ENCODE data around the gene NPNT. TPM values are rescaled to one million over a fixed set of nuclear protein-coding genes. Genes with fewer than 3 reads are reported as not detected.
A peak's percentile ranks its signal among the peaks of the same experiment; 100 is the strongest.

The NPNT gene
- polyA plus RNA-seq, 1 experiment: not detected

- no peak overlapping the region for H3K4me3 ChIP-seq (ENCODE audit: low read depth, low read length)
- no peak for DNase-seq (ENCODE audit: low read depth)
- no peaks in the 10 kb centered on the region; the same call in 1 of the 2 replicates for H3K27me3 ChIP-seq (ENCODE audit: control insufficient read depth, insufficient read depth, low read length)
- TF ChIP-seq CTCF (IDR thresholded peaks at IDR 0.05; ENCODE audit: insufficient read depth, low read depth, low read length): no peak
- H3K36me3 ChIP-seq (ENCODE audit: control insufficient read depth, insufficient read depth, low read length): no peaks in the 10 kb centered on the region
- POLR2A ChIA-PET: no interaction called here
- CTCF ChIA-PET: no interaction called here
Measured at GRCh38 chr4:105917171-105917685, 22.0 kb downstream of the NPNT start.

- no peak for TF ChIP-seq CTCF (IDR thresholded peaks at IDR 0.05; ENCODE audit: insufficient read depth, low read depth, low read length)
Measured at GRCh38 chr4:105921301-105921700, 26.0 kb downstream of the NPNT start.

GRCh38 chr4:105923497-105924238 lies 28.4 kb downstream of the NPNT start:
- ChIA-PET POLR2A (no interaction called here), CTCF (interaction anchor here (0.7 kb wide), 1 partner anchor 13 kb away, joined by 3 read pairs; no protein-coding TSS in a partner anchor)
- H3K4me3 ChIP-seq (ENCODE audit: low read depth, low read length): no peak overlapping the region
- no peaks in the 10 kb centered on the region for H3K27me3 ChIP-seq (ENCODE audit: control insufficient read depth, insufficient read depth, low read length)
- TF ChIP-seq CTCF (IDR thresholded peaks at IDR 0.05; ENCODE audit: insufficient read depth, low read depth, low read length): no peak
- DNase-seq (ENCODE audit: low read depth): peak; percentile 37
- no peaks in the 10 kb centered on the region for H3K36me3 ChIP-seq (ENCODE audit: control insufficient read depth, insufficient read depth, low read length)

More at GRCh38 chr4:105921301-105921700, 26.0 kb downstream of the NPNT start:
- ChIA-PET POLR2A (no interaction called here), CTCF (no interaction called here)
- Histone ChIP-seq H3K27me3 (ENCODE audit: control insufficient read depth, insufficient read depth, low read length) (no peaks in the 10 kb centered on the region), H3K4me3 (ENCODE audit: low read depth, low read length) (no peak overlapping the region), H3K36me3 (ENCODE audit: control insufficient read depth, insufficient read depth, low read length) (no peaks in the 10 kb centered on the region)
- no peak for DNase-seq (ENCODE audit: low read depth)

GRCh38 chr4:105924341-105924740 lies 29.1 kb downstream of the NPNT start:
- no peaks in the 10 kb centered on the region for H3K36me3 ChIP-seq (ENCODE audit: control insufficient read depth, insufficient read depth, low read length)
- ChIA-PET POLR2A (no interaction called here), CTCF (interaction anchor here (0.7 kb wide), 1 partner anchor 12 kb away, joined by 3 read pairs; no protein-coding TSS in a partner anchor)
- no peak for TF ChIP-seq CTCF (IDR thresholded peaks at IDR 0.05; ENCODE audit: insufficient read depth, low read depth, low read length)
- no peak overlapping the region for H3K4me3 ChIP-seq (ENCODE audit: low read depth, low read length)
- no peak for DNase-seq (ENCODE audit: low read depth)
- no peaks in the 10 kb centered on the region for H3K27me3 ChIP-seq (ENCODE audit: control insufficient read depth, insufficient read depth, low read length)

GRCh38 chr4:105930698-105931097 lies 35.4 kb downstream of the NPNT start:
- POLR2A ChIA-PET: no interaction called here
- H3K4me3 ChIP-seq (ENCODE audit: low read depth, low read length): no peak overlapping the region
- H3K36me3 ChIP-seq (ENCODE audit: control insufficient read depth, insufficient read depth, low read length): no peaks in the 10 kb centered on the region
- no peaks in the 10 kb centered on the region; the same call in 1 of the 2 replicates for H3K27me3 ChIP-seq (ENCODE audit: control insufficient read depth, insufficient read depth, low read length)
- no peak for DNase-seq (ENCODE audit: low read depth)
- no peak for TF ChIP-seq CTCF (IDR thresholded peaks at IDR 0.05; ENCODE audit: insufficient read depth, low read depth, low read length)
- CTCF ChIA-PET: interaction anchor here (1.7 kb wide), 1 partner anchor 16 kb away, joined by 3 read pairs; no protein-coding TSS in a partner anchor
